ENCODE data around the gene FOXD4L6.
"Not testable (repeated sequence)": the region's sequence is repeated elsewhere in the genome, so short reads cannot be mapped to it uniquely, and the experiment has no call there.

- not testable (repeated sequence) for TF ChIP-seq CTCF (IDR thresholded peaks at IDR 0.05; ENCODE audit: low read length); EZH2 (IDR thresholded peaks at IDR 0.05; ENCODE audit: borderline replicate concordance, low read length)
Observed at GRCh38 chr9:41120696-41121095, 7.8 kb downstream of the FOXD4L6 start.

Data from OCI-LY1 (cell line).